ENCODE data around the gene MPC1. TPM values are rescaled to one million over a fixed set of nuclear protein-coding genes. Genes with fewer than 3 reads are reported as not detected.

The MPC1 gene
- total RNA-seq, 1 donor from 2014 or later = 14.3 TPM

DNA sequence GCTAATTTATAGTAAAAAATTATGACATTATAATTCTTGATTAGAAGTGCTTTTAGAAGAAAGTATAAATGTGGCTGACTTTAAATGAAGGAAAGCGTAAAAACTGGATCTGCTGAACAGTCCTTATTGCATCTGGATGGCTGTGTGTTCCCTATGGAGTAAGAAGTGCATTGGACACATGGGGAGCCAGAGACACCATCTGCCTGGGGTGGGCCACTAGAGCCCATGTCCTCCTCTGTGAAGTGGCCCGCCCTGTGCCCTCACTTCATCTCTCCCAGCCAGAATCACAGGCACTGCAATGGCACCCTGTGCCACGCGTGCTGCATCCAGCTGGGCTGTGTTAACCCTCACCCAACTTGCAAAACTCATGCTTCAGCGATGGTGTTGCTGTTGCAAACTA, 27.2 kb downstream of the MPC1 start:
- H3K27ac Mint-ChIP-seq = no peak overlapping the region

DNA sequence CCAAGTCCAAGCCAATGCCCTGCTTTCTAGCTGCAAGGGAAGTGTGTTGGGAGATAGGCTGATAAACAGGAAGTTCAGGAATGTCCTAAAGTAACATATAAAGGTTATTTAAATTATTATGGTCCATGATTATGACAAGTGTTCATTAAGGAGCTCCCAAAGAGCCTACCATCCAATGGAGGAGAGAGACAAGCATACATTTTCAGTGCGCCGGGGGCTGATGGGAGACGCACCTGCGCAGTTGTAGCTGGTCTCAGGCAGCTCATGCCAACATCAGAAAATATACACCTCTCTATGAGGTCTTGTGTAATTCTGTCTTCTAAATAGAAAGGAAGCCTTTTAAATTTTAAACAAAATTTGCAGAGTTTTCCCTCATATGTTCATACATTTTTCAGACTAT, 27.8 kb downstream of the MPC1 start:
- peaks cover 27% of the 10 kb centered on the region for H3K9me3 Mint-ChIP-seq
- no peak for DNase-seq (ENCODE audit: low spot score in 2 of 2, unreplicated experiment in 2 of 2)
- TF ChIP-seq, protein P1, sequence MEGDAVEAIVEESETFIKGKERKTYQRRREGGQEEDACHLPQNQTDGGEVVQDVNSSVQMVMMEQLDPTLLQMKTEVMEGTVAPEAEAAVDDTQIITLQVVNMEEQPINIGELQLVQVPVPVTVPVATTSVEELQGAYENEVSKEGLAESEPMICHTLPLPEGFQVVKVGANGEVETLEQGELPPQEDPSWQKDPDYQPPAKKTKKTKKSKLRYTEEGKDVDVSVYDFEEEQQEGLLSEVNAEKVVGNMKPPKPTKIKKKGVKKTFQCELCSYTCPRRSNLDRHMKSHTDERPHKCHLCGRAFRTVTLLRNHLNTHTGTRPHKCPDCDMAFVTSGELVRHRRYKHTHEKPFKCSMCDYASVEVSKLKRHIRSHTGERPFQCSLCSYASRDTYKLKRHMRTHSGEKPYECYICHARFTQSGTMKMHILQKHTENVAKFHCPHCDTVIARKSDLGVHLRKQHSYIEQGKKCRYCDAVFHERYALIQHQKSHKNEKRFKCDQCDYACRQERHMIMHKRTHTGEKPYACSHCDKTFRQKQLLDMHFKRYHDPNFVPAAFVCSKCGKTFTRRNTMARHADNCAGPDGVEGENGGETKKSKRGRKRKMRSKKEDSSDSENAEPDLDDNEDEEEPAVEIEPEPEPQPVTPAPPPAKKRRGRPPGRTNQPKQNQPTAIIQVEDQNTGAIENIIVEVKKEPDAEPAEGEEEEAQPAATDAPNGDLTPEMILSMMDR (IDR thresholded peaks at IDR 0.05; ENCODE audit: unreplicated experiment) = no peak
- H3K4me3 Mint-ChIP-seq = no peak overlapping the region
- peaks cover 26% of the 10 kb centered on the region for H3K27me3 Mint-ChIP-seq (ENCODE audit: low read depth)
- H3K27ac Mint-ChIP-seq = no peak overlapping the region
- H3K36me3 Mint-ChIP-seq = peaks cover 5% of the 10 kb centered on the region
- H3K4me1 Mint-ChIP-seq = peaks cover 2% of the 10 kb centered on the region

More for the DNA sequence above, 27.2 kb downstream of the MPC1 start:
- no peak overlapping the region for H3K4me3 Mint-ChIP-seq
- H3K36me3 Mint-ChIP-seq = peaks cover 3% of the 10 kb centered on the region
- no peak for DNase-seq (ENCODE audit: low spot score in 2 of 2, unreplicated experiment in 2 of 2)
- TF ChIP-seq, protein P1 (IDR thresholded peaks at IDR 0.05; ENCODE audit: unreplicated experiment) = no peak
- H3K4me1 Mint-ChIP-seq = peaks cover 2% of the 10 kb centered on the region
- H3K27me3 Mint-ChIP-seq (ENCODE audit: low read depth) = peaks cover 26% of the 10 kb centered on the region
- peaks cover 25% of the 10 kb centered on the region for H3K9me3 Mint-ChIP-seq

DNA sequence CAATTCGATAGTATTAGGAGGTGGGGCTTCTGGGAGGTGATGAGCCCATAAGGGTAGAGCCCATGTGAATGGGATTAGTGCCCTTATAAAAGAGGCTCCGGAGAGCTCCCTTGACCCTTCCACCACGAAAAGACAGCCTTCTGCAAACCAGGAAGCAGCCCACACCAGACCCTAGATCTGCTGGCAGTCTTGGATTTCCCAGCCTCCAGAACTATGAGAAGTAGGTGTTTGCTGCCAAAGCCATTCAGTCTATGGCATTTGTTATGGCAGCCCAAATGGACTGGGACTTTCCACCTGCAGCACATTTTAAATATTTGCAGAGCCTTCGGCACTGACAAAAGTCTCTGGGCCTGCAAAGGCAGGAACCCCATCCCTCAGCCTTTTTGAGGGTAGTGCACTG, 28.6 kb downstream of the MPC1 start:
- TF ChIP-seq, protein P1 (IDR thresholded peaks at IDR 0.05; ENCODE audit: unreplicated experiment) = no peak
- Mint-ChIP-seq H3K4me1 (peaks cover 2% of the 10 kb centered on the region), H3K36me3 (peaks cover 9% of the 10 kb centered on the region), H3K4me3 (no peak overlapping the region), H3K9me3 (peaks cover 31% of the 10 kb centered on the region), H3K27me3 (ENCODE audit: low read depth) (peaks cover 26% of the 10 kb centered on the region), H3K27ac (no peak overlapping the region)
- DNase-seq (ENCODE audit: low spot score in 2 of 2, unreplicated experiment in 2 of 2) = no peak

DNA sequence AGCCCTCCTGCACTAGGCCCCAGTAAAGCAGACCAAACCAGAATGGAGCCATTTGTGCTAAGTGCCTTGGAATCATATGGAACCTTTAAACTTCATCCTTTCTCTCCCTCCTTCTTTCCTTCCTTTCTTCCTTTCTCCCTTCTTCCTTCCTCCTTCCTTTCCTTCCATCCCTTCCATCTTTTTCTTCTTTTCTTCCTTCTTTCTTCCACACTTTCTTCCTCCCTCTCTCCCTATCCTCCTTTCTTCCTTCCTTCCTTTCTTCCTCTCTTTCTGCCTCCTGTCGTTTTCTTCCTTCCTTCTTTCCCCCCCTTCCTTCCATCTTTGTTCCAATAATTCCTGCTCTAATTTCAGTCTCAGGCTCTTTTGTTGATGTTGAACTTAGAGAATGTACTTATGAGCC, 29.2 kb downstream of the MPC1 start:
- DNase-seq (ENCODE audit: low spot score in 2 of 2, unreplicated experiment in 2 of 2) = no peak
- H3K27ac Mint-ChIP-seq = no peak overlapping the region
- H3K36me3 Mint-ChIP-seq = peaks cover 13% of the 10 kb centered on the region
- TF ChIP-seq, protein P1 (IDR thresholded peaks at IDR 0.05; ENCODE audit: unreplicated experiment) = no peak
- H3K4me3 Mint-ChIP-seq = no peak overlapping the region
- H3K9me3 Mint-ChIP-seq = peaks cover 33% of the 10 kb centered on the region
- H3K4me1 Mint-ChIP-seq = peaks cover 2% of the 10 kb centered on the region
- peaks cover 24% of the 10 kb centered on the region for H3K27me3 Mint-ChIP-seq (ENCODE audit: low read depth)

DNA sequence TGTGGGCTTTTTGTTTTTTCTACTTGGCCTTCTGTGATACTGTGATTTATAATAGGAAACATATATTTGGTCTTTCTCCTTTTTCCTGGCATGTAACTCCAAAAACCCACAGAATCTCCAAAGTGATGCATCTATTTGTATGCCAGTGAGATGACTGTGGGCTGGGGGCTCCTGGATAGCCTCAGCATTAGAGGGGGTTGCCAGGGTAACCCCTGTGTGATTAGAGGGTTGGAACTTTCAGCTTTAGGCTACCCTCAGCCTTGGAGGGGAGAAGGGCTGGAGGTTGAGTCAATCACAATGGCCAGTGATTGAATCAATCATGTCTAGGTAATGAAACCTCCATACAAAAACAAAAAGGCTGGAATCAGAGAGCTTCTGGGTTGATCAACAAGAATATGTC, 29.8 kb downstream of the MPC1 start:
- Mint-ChIP-seq H3K4me3 (no peak overlapping the region), H3K27ac (no peak overlapping the region), H3K9me3 (peaks cover 35% of the 10 kb centered on the region), H3K4me1 (peaks cover 2% of the 10 kb centered on the region), H3K27me3 (ENCODE audit: low read depth) (peaks cover 19% of the 10 kb centered on the region), H3K36me3 (peaks cover 17% of the 10 kb centered on the region)
- no peak for DNase-seq (ENCODE audit: low spot score in 2 of 2, unreplicated experiment in 2 of 2)
- TF ChIP-seq, protein P1 (IDR thresholded peaks at IDR 0.05; ENCODE audit: unreplicated experiment) = no peak

DNA sequence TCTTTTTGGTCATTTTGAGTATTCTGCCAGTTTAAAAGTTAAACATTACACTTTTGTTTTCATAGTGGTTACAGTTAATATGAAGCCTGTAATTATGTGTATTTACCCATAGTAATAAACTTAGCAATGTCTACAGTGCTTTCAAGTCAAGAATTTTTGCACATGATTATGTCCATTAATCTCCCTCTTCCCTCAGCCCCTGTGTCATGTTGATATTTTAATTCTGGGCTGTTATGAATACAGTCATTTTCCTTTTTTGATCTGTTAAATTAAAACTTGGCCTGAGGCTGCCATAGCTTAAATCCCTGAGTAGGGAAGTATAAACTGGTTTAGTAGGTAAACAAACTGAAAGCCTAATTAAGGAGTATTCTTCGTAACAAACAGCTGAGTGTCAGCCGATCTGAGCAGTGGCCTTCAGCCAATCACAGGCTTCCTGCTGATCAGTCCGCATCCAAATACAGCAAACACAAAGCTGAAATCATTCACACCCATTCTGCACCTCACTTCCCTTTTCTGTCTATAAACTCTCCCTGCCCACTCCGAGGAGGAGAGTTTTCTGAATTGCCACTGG, 30.9 kb downstream of the MPC1 start:
- H3K4me3 Mint-ChIP-seq = no peak overlapping the region

More for the DNA sequence above, 30.9 kb downstream of the MPC1 start:
- Mint-ChIP-seq H3K36me3 (peaks cover 17% of the 10 kb centered on the region), H3K4me1 (peaks cover 2% of the 10 kb centered on the region), H3K27ac (peak overlapping the region; percentile 30), H3K9me3 (peaks cover 39% of the 10 kb centered on the region), H3K27me3 (ENCODE audit: low read depth) (peaks cover 16% of the 10 kb centered on the region)
- TF ChIP-seq, protein P1 (IDR thresholded peaks at IDR 0.05; ENCODE audit: unreplicated experiment) = no peak
- no peak for DNase-seq (ENCODE audit: low spot score in 2 of 2, unreplicated experiment in 2 of 2)
